HG02610 (cell line): ENCODE data around the gene NALCN.
A peak's percentile ranks its signal among the peaks of the same experiment; 100 is the strongest.

Experiments
- ATAC-seq: cut with Tn5 transposase; IDR thresholded peaks from one replicate; pipeline ENCODE4 v1.9.1; 2021; ENCODE audit warnings: mild to moderate bottlenecking, moderate library complexity; ENCODE audit not compliant: unreplicated experiment

Gene NALCN

DNA sequence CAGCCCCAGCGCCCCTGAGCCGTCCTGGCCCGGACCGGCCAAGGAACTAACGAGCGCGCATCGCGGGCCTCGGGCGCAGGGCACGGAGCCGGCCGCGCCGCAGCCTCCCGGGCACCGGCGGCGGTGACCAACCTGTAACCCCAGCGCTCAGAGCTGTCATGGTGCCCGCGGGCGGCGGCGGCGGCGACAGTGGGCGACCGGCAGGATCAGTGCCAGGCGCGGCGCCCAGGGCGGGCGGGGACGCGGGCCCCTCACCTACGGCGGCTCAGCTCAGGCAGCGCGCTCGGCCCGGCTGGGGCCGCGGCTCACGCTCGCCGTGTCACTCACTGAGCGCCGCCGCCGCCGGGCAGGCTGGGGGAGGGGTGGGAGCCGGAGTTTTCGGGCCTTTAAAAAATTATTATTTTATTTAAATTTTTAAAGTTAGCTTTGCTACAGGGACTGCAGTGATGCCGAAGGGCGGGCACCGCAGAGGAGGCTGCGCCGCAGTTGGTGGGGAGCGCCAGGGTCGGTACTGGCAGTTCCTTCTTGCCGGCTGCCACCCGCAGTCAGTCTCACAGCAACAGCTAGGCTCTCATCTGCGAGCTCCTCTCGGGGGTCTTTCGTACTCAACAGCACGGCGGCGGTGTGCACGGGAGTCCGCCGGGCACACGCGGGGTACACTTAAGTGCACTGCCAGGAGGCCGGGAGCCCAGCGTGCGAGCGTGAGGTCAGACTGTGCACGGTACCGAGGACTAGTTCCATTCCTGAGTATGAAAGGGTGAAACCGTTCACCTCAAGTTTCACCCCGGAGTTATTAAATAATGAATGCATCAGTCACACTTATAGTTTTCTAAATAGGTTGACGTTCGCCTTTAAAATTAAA is at the start of gene NALCN:
Gene NALCN (minus strand): TSS at position 328 of the 862 bp plus-strand sequence. CDS start 17,382 bp downstream, outside the sequence.
- ATAC-seq = peak; percentile 48

- no peak for ATAC-seq
Observed at GRCh38 chr13:101465877-101466276, 49.6 kb upstream of the NALCN start.

DNA sequence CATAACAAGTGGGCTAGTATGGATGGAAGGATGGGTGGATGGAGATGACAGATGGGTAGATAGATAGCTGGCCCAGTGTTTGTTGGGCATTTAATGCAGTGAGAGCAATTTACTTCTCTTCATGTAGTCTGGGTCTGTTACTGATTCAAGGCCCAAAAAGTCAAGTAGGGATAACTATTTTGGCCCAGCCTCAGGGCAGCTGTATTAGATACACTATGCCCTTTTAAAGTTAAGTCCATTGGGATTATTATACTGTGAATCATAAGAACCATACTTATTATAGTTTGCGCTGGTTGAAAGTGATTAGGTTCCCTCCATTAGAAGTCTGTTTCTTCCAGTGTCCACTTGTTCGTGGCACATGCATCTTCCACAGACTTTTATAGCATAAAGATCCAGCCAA is 40.9 kb upstream of the NALCN start:
- ATAC-seq = no peak

DNA sequence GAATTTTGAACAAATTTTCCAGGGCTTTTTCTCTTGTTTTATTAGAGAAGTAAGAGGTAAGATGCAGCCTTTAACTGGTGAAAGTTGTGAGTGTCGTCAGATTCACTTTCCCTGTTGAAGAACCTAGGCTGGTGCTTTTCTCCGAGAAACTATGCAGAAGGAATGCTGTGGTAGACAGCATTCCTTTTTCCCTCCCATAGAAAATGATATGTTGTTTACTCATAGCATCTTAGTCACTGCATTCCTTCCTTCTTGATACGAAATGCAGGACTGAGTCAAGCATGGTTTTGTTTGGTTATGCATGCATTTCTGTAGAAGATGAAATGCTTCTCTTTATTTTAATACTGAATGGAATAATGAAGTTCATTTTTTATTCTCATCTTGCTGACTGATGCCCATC is 39.6 kb upstream of the NALCN start:
- ATAC-seq = no peak

GRCh38 chr13:101454767-101455166 is 38.5 kb upstream of the NALCN start:
- ATAC-seq = no peak

DNA sequence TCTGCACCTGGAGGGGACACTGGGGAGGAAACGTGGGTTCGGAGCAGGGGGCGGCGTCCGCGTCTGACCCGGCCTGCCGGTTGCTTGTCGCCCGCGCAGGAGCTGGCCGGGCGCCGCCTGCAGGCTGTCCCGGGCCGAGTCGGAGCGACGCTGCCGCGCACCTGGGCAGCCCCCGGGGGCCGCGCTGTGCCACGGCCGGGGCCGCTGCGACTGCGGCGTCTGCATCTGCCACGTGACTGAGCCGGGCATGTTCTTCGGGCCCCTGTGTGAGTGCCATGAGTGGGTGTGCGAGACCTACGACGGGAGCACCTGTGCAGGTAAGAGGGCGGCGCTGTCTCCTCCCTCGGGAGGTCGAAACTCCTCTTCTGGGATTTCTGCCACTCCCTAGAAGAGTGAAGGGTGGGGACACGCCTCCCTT is 37.5 kb upstream of the NALCN start:
- ATAC-seq = no peak

- peak; percentile 87 for ATAC-seq
Observed at GRCh38 chr13:101452519-101453485, 36.5 kb upstream of the NALCN start, which contains the start of gene ITGBL1. ITGBL1 (plus strand) TSS chr13:101452675; CDS start chr13:101452834, 159 bp downstream.

DNA sequence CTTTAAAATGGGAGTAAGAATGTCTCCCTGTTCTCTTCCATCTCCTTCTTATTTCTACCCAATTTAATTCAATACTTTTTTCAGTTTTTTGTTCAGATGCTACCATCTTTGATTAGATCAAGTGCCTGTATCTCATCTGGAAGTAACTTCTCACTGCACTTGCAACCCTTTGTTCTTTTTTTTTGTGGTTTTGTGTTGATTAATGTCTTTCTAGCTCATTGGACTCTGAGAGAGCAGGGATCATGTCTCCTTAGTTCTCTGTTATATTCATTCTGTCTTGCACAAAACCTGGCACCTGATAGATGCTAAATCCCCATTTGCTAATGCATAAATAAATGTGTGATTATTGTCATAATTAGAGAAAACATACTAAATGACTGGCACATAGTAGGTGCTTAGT is 35.3 kb upstream of the NALCN start:
- ATAC-seq = no peak

GRCh38 chr13:101450749-101451130 is 34.4 kb upstream of the NALCN start:
- no peak for ATAC-seq

- ATAC-seq = no peak
Observed at GRCh38 chr13:101449790-101450748, 33.8 kb upstream of the NALCN start.

- no peak for ATAC-seq
Observed at GRCh38 chr13:101447852-101448251, 31.5 kb upstream of the NALCN start.

DNA sequence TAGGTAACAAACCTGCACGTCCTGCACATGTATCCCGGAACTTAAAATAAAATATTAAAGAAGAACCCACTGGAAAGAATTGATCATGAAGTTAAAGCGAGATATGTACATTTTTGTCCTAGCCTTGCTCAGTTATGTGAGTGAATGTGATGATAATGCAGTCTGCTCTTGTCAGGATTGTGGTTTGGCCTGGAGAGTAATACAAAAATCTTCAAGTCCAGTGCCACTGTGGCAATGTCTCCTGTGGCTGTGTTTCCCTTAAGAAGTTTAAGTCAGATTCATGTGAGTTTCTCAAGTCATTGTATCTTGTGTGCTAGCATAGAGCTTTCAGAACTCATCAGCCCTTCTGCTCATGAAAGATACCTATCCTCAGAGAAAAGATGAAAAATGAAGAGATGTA is 18.2 kb upstream of the NALCN start:
- ATAC-seq = no peak

- no peak for ATAC-seq
Observed at GRCh38 chr13:101433895-101434294, 17.6 kb upstream of the NALCN start.

DNA sequence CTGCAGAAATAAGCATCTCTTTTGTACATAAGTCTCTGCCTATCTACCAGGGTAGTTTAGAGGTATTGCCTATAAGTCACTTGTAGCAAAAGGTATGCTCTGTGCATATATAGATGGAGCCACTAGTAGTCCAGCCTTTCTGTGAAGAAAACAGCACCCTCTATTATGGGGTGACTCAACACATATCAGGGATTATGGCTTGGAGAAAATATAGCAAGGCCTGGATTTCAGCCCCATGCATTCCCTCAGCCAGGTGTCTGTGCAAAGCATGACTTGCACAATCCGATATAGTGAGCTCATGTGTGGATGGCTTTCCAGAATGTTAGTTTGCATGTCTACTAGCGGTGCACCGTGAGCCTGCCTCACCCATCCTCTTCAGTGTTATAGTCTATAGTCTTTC is 13.4 kb upstream of the NALCN start:
- no peak for ATAC-seq

DNA sequence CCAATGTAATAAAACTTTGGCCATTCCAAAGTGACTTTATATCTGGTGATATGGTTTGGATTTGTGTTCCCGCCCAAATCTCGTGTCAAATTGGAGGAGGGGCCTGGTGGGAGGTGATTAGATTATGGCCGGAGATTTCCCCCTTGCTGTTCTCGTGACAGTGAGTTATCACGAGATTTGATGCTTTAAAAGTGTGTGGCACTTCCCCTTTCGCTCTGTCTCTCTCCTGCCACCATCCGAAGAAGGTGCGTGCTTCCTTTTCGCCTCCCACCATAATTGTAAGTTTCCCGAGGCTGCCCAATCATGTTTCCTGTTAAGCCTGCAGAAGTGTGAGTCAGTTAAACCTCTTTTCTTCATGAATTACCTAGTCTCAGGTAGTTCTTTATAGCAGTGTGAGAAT is 9.3 kb upstream of the NALCN start:
- ATAC-seq = no peak

GRCh38 chr13:101425156-101425471 is 8.8 kb upstream of the NALCN start:
- no peak for ATAC-seq

GRCh38 chr13:101424381-101425155 is 8.3 kb upstream of the NALCN start:
- no peak for ATAC-seq

GRCh38 chr13:101423872-101424271 is 7.6 kb upstream of the NALCN start:
- ATAC-seq = no peak

- ATAC-seq = no peak
Observed at GRCh38 chr13:101417501-101417900, 1.2 kb upstream of the NALCN start.

DNA sequence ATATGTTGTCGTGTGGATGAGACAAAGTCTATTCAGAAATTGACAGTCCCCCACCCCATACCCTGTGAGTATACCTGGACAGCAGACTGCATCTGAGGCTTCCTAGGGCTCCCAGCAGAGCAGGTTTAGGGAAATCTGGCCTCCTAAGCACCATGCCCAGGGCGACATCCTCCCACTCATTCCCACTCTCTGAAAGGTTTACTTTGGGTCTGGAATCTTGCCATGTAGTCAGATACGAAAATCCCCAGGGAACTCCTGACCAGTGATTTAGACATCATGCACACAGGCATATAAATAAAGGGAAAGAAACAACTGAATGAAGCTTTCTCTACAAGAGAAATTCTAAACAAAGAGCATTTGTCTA is 717 bp upstream of the NALCN start:
- ATAC-seq = no peak
